LNCAP (cell line): ENCODE measurements around the gene HDDC2.

Experiments
- CTCF ChIP-seq: fragments of 450-650 bp; IDR thresholded peaks from 2 replicates; pipeline ENCODE4 v1.5.1; 2017; ENCODE audit warnings: mild to moderate bottlenecking

HDDC2 gene

GRCh38 chr6:125294036-125294435, 7.7 kb downstream of the HDDC2 start:
- TF ChIP-seq CTCF = no peak

GRCh38 chr6:125293587-125293986, 8.2 kb downstream of the HDDC2 start:
- no peak for TF ChIP-seq CTCF

- no peak for TF ChIP-seq CTCF
Measured at GRCh38 chr6:125287718-125288117, 14.0 kb downstream of the HDDC2 start.

- TF ChIP-seq CTCF = no peak
Measured at GRCh38 chr6:125285936-125286335, 15.8 kb downstream of the HDDC2 start.

GRCh38 chr6:125285353-125285752, 16.4 kb downstream of the HDDC2 start:
- no peak for TF ChIP-seq CTCF

GRCh38 chr6:125279961-125280360, 21.8 kb downstream of the HDDC2 start:
- no peak for TF ChIP-seq CTCF

GRCh38 chr6:125277838-125278237, 23.9 kb downstream of the HDDC2 start:
- no peak for TF ChIP-seq CTCF

GRCh38 chr6:125275779-125276178, 26.0 kb downstream of the HDDC2 start:
- TF ChIP-seq CTCF = no peak
